Trophoblast cell (in vitro differentiated cells and primary cell): ENCODE data around the gene FOXC2.

Experiments used
- DNase-seq, 2 donors: peaks; one replicate each; pipeline ENCODE4 v3.0.0-alpha.2; 2016
- H2AFZ ChIP-seq: 2 replicates; pipeline ENCODE4 v1.6.1; 2013; ENCODE audit warnings: low read length, moderate library complexity, mild to moderate bottlenecking; ENCODE audit not compliant: insufficient read depth, poor library complexity
- H2AK5ac ChIP-seq: 2 replicates; pipeline ENCODE4 v1.6.1; 2013; ENCODE audit warnings: mild to moderate bottlenecking, low read length
- H2BK120ac ChIP-seq: 2 replicates; pipeline ENCODE4 v1.6.1; 2013; ENCODE audit warnings: low read length, mild to moderate bottlenecking, moderate library complexity; ENCODE audit not compliant: insufficient read depth, poor library complexity
- H2BK12ac ChIP-seq: 2 replicates; pipeline ENCODE4 v1.6.1; 2013; ENCODE audit warnings: mild to moderate bottlenecking, low read length, moderate library complexity
- H2BK5ac ChIP-seq: 2 replicates; pipeline ENCODE4 v1.6.1; 2013; ENCODE audit warnings: low read length, low read depth, moderate library complexity, mild to moderate bottlenecking; ENCODE audit not compliant: poor library complexity
- H3K14ac ChIP-seq: 2 replicates; pipeline ENCODE4 v1.6.1; 2013; ENCODE audit warnings: mild to moderate bottlenecking, low read length
- H3K18ac ChIP-seq: 2 replicates; pipeline ENCODE4 v1.6.1; 2013; ENCODE audit warnings: mild to moderate bottlenecking, low read length
- H3K23ac ChIP-seq: 2 replicates; pipeline ENCODE4 v1.6.1; 2013; ENCODE audit warnings: low read length
- H3K27ac ChIP-seq: 2 replicates; pipeline ENCODE4 v1.5.1; 2013; ENCODE audit warnings: low read depth, mild to moderate bottlenecking, inconsistent platforms, low read length, moderate library complexity
- H3K27me3 ChIP-seq: 2 replicates; pipeline ENCODE4 v1.6.1; 2013; ENCODE audit warnings: inconsistent platforms, mild to moderate bottlenecking, low read length, moderate library complexity; ENCODE audit not compliant: insufficient read depth
- H3K36me3 ChIP-seq, 2 experiments: 1 replicate in 1 of 2; 2 replicates in 1 of 2; pipeline ENCODE4 v1.6.1; 2013; ENCODE audit warnings: low read length in 2 of 2, mild to moderate bottlenecking in 2 of 2, moderate library complexity in 1 of 2; ENCODE audit not compliant: insufficient read depth in 2 of 2, control insufficient read depth in 1 of 2
- H3K4ac ChIP-seq: 2 replicates; pipeline ENCODE4 v1.6.1; 2013; ENCODE audit warnings: low read depth, mild to moderate bottlenecking, low read length, moderate library complexity
- H3K4me1 ChIP-seq, 2 experiments: 1 replicate in 1 of 2; 2 replicates in 1 of 2; pipeline ENCODE4 v1.6.1; 2013; ENCODE audit warnings: low read length in 2 of 2, mild to moderate bottlenecking in 2 of 2, moderate library complexity in 1 of 2; ENCODE audit not compliant: insufficient read depth in 2 of 2, control insufficient read depth in 1 of 2
- H3K4me2 ChIP-seq: 2 replicates; pipeline ENCODE4 v1.6.1; 2013; ENCODE audit warnings: inconsistent platforms, mild to moderate bottlenecking, low read length, moderate library complexity
- H3K4me3 ChIP-seq: 2 replicates; pipeline ENCODE4 v1.5.1; 2013; ENCODE audit warnings: mild to moderate bottlenecking, low read depth, low read length, inconsistent platforms
- H3K79me1 ChIP-seq: one replicate; pipeline ENCODE4 v1.6.1; 2013; ENCODE audit warnings: low read length
- H3K79me2 ChIP-seq: 2 replicates; pipeline ENCODE4 v1.6.1; 2013; ENCODE audit warnings: low read length, mild to moderate bottlenecking; ENCODE audit not compliant: control insufficient read depth, insufficient read depth, poor library complexity
- H3K9ac ChIP-seq: 2 replicates; pipeline ENCODE4 v1.6.1; 2013; ENCODE audit warnings: mild to moderate bottlenecking, low read length
- H3K9me3 ChIP-seq: 2 replicates; pipeline ENCODE4 v1.6.1; 2013; ENCODE audit warnings: low read depth, mild to moderate bottlenecking, control low read depth, inconsistent platforms, low read length; ENCODE audit not compliant: insufficient read depth
- H4K12ac ChIP-seq: 2 replicates; pipeline ENCODE4 v1.6.1; 2013; ENCODE audit warnings: low read depth, mild to moderate bottlenecking, low read length, moderate library complexity
- H4K8ac ChIP-seq: 2 replicates; pipeline ENCODE4 v1.6.1; 2013; ENCODE audit warnings: low read depth, mild to moderate bottlenecking, low read length, moderate library complexity
- H4K91ac ChIP-seq: one replicate; pipeline ENCODE4 v1.6.1; 2013; ENCODE audit warnings: low read depth, mild to moderate bottlenecking, low read length, moderate library complexity
- WGBS: extraction: QIAGEN DNeasy Blood & Tissue Kit; methylation state at CpG from one replicate; pipeline ENCODE4 v1.1.7; 2013; ENCODE audit warnings: missing lambda C conversion rate; ENCODE audit not compliant: insufficient read length, insufficient coverage; ENCODE audit errors: extremely low coverage; 5-methylcytosine and 5-hydroxymethylcytosine counted together

FOXC2 gene

DNA sequence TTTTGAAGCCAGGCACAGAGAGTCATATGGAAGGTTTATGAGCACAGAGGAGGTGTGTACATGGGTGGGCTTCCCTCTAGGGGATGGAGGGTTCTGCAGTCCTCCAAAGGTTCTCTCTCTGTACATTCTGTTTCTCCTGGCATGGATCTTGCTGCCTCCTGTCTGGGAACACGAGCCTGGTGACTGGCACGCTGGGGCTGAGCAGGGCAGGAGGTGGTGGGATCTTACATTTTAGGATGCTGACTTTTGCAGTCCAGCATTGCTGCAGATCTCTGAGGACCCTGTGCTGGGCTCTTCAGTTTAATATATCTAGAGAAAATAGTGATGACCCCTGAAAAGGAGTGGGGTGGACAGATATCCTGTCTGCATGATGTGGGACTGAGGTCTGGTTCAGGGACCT is 34.7 kb downstream of the FOXC2 start:
- Histone ChIP-seq H3K4me3 (no peak overlapping the region), H3K27ac (no peak overlapping the region), H4K12ac (no peak overlapping the region), H4K8ac (no peak overlapping the region), H4K91ac (no peak overlapping the region), H3K23ac (peak overlapping the region; percentile 87), H3K79me2 (no peaks in the 10 kb centered on the region), H3K9ac (peak overlapping the region; percentile 58), H3K4ac (no peak overlapping the region), H2BK120ac (no peak overlapping the region), H3K79me1 (no peaks in the 10 kb centered on the region), H2AK5ac (no peak overlapping the region), H2AFZ (no peak overlapping the region), H3K18ac (no peak overlapping the region), H3K36me3 (no peaks in the 10 kb centered on the region), H3K9me3 (peaks cover 2% of the 10 kb centered on the region), H2BK5ac (no peak overlapping the region), H3K4me2 (no peak overlapping the region), H3K14ac (no peak overlapping the region), H3K4me1 (no peaks in the 10 kb centered on the region), H2BK12ac (no peak overlapping the region), H3K27me3 (no peaks in the 10 kb centered on the region)
- WGBS: no CpG with 5 or more reads among the region's 2 CpGs
- no peak for DNase-seq

- DNase-seq: no peak
- H2AK5ac ChIP-seq: no peak overlapping the region
- no peaks in the 10 kb centered on the region for H3K36me3 ChIP-seq
- no peak overlapping the region for H3K18ac ChIP-seq
- no peak overlapping the region for H2AFZ ChIP-seq
- H4K8ac ChIP-seq: no peak overlapping the region
- no peak overlapping the region for H3K23ac ChIP-seq
- H2BK120ac ChIP-seq: no peak overlapping the region
- no peak overlapping the region for H3K4me2 ChIP-seq
- H2BK5ac ChIP-seq: no peak overlapping the region
- H4K12ac ChIP-seq: no peak overlapping the region
- H3K9ac ChIP-seq: no peak overlapping the region
- no peaks in the 10 kb centered on the region for H3K79me1 ChIP-seq
- H3K27me3 ChIP-seq: no peaks in the 10 kb centered on the region
- H3K27ac ChIP-seq: no peak overlapping the region
- H3K4me1 ChIP-seq: no peaks in the 10 kb centered on the region
- no peaks in the 10 kb centered on the region for H3K79me2 ChIP-seq
- no peak overlapping the region for H3K14ac ChIP-seq
- peaks cover 2% of the 10 kb centered on the region for H3K9me3 ChIP-seq
- no peak overlapping the region for H4K91ac ChIP-seq
- WGBS: 100% methylated on average over 2 of the region's 4 CpGs
- no peak overlapping the region for H3K4ac ChIP-seq
- no peak overlapping the region for H2BK12ac ChIP-seq
- H3K4me3 ChIP-seq: no peak overlapping the region
These were observed 35.9 kb downstream of the FOXC2 start for GRCh38 chr16:86602521-86602920.

- Histone ChIP-seq H3K4ac (no peak overlapping the region), H3K18ac (no peak overlapping the region), H3K14ac (no peak overlapping the region), H3K4me3 (no peak overlapping the region), H3K27ac (no peak overlapping the region), H3K27me3 (no peaks in the 10 kb centered on the region), H2BK5ac (no peak overlapping the region), H2BK120ac (no peak overlapping the region), H4K91ac (no peak overlapping the region), H3K4me1 (peaks cover 4 to 8% of the 10 kb centered on the region in 2 experiments), H4K12ac (no peak overlapping the region), H3K36me3 (no peaks in the 10 kb centered on the region), H4K8ac (no peak overlapping the region), H3K4me2 (no peak overlapping the region), H3K79me1 (peaks cover 4% of the 10 kb centered on the region), H2BK12ac (no peak overlapping the region), H3K9me3 (peaks cover 2% of the 10 kb centered on the region), H2AFZ (no peak overlapping the region), H3K23ac (no peak overlapping the region), H3K9ac (no peak overlapping the region), H3K79me2 (no peaks in the 10 kb centered on the region), H2AK5ac (no peak overlapping the region)
- no CpG with 5 or more reads among the region's 16 CpGs for WGBS
- DNase-seq: no peak
These were observed 38.0 kb downstream of the FOXC2 start for GRCh38 chr16:86604436-86605193.

DNA sequence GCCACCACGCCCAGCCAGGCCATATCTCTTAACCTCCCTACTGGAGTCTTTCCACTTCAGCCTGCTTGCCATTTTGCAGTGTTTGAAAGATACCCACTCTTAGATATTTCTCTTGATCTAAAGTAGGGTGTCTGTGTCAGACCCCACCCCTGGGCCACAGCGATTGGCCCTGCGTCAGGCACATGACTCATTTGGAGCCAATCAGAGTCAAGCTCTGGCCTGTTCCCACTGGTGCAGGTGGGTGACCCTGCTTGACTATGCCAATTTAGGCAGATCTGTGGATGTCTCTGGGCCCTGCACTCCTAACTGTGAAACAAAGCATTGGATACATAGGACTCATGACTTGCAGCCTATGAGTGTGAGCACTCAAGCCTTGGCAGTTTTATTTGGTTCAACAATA is 39.3 kb downstream of the FOXC2 start:
- Histone ChIP-seq H3K23ac (no peak overlapping the region), H2BK120ac (no peak overlapping the region), H3K14ac (no peak overlapping the region)

More for the DNA sequence above, 39.3 kb downstream of the FOXC2 start:
- Histone ChIP-seq H3K4me2 (no peak overlapping the region), H2BK12ac (no peak overlapping the region), H4K8ac (no peak overlapping the region), H3K27ac (no peak overlapping the region), H3K9me3 (peaks cover 2% of the 10 kb centered on the region), H3K18ac (no peak overlapping the region), H3K36me3 (no peaks in the 10 kb centered on the region), H2BK5ac (no peak overlapping the region), H4K91ac (no peak overlapping the region), H3K79me2 (no peaks in the 10 kb centered on the region), H3K4me1 (peaks cover 7 to 11% of the 10 kb centered on the region in 2 experiments), H3K9ac (no peak overlapping the region), H4K12ac (no peak overlapping the region), H3K4me3 (no peak overlapping the region), H3K27me3 (no peaks in the 10 kb centered on the region), H3K79me1 (peaks cover 10% of the 10 kb centered on the region), H2AK5ac (no peak overlapping the region), H3K4ac (no peak overlapping the region), H2AFZ (no peak overlapping the region)
- WGBS: no CpG with 5 or more reads among the region's 3 CpGs
- no peak for DNase-seq
